Ishikawa (cell line): ENCODE data around the gene ITPR2.

Experiments
- CEBPB ChIP-seq: IDR thresholded peaks from 2 replicates; pipeline ENCODE4 v1.6.1; 2012
- CREB1 ChIP-seq: IDR thresholded peaks from 2 replicates; pipeline ENCODE4 v1.6.1; 2012; ENCODE audit warnings: low read depth
- EGR1 ChIP-seq: IDR thresholded peaks from 2 replicates; pipeline ENCODE4 v1.6.1; 2012
- EP300 ChIP-seq: IDR thresholded peaks from 2 replicates; pipeline ENCODE4 v1.6.1; 2012; ENCODE audit warnings: borderline replicate concordance
- FOXM1 ChIP-seq: IDR thresholded peaks from 2 replicates; pipeline ENCODE4 v1.6.1; 2012; ENCODE audit warnings: low read depth, borderline replicate concordance
- NFIC ChIP-seq: IDR thresholded peaks from 2 replicates; pipeline ENCODE4 v1.6.1; 2012
- RAD21 ChIP-seq: IDR thresholded peaks from 2 replicates; pipeline ENCODE4 v1.6.1; 2012; ENCODE audit warnings: low read depth
- TAF1 ChIP-seq: IDR thresholded peaks from 2 replicates; pipeline ENCODE4 v1.6.1; 2012; ENCODE audit warnings: low read depth, mild to moderate bottlenecking
- TCF12 ChIP-seq: IDR thresholded peaks from 2 replicates; pipeline ENCODE4 v1.6.1; 2012; ENCODE audit warnings: low read depth
- TEAD4 ChIP-seq: IDR thresholded peaks from 2 replicates; pipeline ENCODE4 v1.6.1; 2012
- YY1 ChIP-seq: IDR thresholded peaks from 2 replicates; pipeline ENCODE4 v1.6.1; 2012; ENCODE audit warnings: low read depth
- ZBTB7A ChIP-seq: IDR thresholded peaks from 2 replicates; pipeline ENCODE4 v1.6.1; 2012; ENCODE audit warnings: low read depth
- TF ChIP-seq, protein P1 (sequence below): IDR thresholded peaks from 2 replicates; pipeline ENCODE4 v1.6.1; 2012
- TF ChIP-seq, protein P2 (sequence below): IDR thresholded peaks from 2 replicates; pipeline ENCODE4 v1.6.1; 2012; ENCODE audit warnings: low read depth, mild to moderate bottlenecking
- TF ChIP-seq, protein P3 (sequence below): IDR thresholded peaks from 2 replicates; pipeline ENCODE4 v1.6.1; 2012

The ITPR2 gene

DNA sequence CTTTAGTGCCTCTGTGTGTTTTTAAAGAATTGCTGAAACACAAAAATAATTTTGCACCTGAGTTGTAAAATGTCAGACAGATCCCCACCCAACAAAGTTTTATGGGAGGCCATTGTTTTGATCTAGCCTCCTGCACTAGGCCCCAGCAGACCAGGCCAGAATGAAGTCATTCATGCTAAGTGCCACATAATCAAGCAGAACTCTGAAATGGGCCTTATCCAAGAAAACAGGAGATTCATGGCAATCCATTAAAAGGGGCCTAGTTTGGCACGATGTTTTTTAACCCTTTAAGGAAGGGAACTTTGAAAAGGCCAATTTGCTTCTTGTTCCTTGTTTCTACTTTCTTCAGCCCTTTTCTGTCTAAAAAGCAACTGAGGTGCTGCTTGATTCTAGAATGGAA, 260.9 kb downstream of the ITPR2 start:
- TF ChIP-seq ZBTB7A, result no peak
- TF ChIP-seq FOXM1, result no peak
- no peak for TF ChIP-seq TEAD4
- no peak for TF ChIP-seq EP300
- TF ChIP-seq EGR1, result no peak
- TF ChIP-seq TCF12, result no peak
- TF ChIP-seq TAF1, result no peak
- TF ChIP-seq, protein P1, sequence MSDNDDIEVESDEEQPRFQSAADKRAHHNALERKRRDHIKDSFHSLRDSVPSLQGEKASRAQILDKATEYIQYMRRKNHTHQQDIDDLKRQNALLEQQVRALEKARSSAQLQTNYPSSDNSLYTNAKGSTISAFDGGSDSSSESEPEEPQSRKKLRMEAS, result no peak
- TF ChIP-seq, protein P2, sequence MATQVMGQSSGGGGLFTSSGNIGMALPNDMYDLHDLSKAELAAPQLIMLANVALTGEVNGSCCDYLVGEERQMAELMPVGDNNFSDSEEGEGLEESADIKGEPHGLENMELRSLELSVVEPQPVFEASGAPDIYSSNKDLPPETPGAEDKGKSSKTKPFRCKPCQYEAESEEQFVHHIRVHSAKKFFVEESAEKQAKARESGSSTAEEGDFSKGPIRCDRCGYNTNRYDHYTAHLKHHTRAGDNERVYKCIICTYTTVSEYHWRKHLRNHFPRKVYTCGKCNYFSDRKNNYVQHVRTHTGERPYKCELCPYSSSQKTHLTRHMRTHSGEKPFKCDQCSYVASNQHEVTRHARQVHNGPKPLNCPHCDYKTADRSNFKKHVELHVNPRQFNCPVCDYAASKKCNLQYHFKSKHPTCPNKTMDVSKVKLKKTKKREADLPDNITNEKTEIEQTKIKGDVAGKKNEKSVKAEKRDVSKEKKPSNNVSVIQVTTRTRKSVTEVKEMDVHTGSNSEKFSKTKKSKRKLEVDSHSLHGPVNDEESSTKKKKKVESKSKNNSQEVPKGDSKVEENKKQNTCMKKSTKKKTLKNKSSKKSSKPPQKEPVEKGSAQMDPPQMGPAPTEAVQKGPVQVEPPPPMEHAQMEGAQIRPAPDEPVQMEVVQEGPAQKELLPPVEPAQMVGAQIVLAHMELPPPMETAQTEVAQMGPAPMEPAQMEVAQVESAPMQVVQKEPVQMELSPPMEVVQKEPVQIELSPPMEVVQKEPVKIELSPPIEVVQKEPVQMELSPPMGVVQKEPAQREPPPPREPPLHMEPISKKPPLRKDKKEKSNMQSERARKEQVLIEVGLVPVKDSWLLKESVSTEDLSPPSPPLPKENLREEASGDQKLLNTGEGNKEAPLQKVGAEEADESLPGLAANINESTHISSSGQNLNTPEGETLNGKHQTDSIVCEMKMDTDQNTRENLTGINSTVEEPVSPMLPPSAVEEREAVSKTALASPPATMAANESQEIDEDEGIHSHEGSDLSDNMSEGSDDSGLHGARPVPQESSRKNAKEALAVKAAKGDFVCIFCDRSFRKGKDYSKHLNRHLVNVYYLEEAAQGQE, result no peak
- TF ChIP-seq, protein P3, sequence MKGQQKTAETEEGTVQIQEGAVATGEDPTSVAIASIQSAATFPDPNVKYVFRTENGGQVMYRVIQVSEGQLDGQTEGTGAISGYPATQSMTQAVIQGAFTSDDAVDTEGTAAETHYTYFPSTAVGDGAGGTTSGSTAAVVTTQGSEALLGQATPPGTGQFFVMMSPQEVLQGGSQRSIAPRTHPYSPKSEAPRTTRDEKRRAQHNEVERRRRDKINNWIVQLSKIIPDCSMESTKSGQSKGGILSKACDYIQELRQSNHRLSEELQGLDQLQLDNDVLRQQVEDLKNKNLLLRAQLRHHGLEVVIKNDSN, result no peak
- no peak for TF ChIP-seq CEBPB
- TF ChIP-seq YY1, result no peak
- no peak for TF ChIP-seq CREB1
- TF ChIP-seq RAD21, result no peak
- TF ChIP-seq NFIC, result no peak

DNA sequence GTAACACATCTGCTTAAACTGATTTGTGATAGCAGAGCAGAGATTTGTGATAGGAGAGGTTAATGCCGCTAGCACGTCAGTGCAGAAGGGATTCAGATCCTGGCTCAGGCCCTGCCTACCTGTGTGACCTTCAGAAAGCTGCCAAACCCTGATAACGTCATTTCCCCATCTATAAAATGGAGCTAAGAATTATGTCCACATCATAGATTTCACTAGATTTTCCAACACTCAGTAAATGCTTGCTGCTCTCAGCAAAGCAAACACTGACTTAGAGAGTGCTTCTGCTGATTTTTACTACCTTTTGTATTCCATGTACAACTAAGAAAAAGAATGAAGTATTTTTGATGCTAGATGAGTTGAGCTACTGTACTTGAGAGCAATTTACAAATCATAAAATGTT, 261.4 kb downstream of the ITPR2 start:
- TF ChIP-seq YY1 (no peak), NFIC (no peak), RAD21 (no peak), TEAD4 (no peak), EGR1 (no peak), FOXM1 (no peak), ZBTB7A (no peak), CEBPB (no peak), EP300 (no peak)
- TF ChIP-seq, protein P2, result no peak
- TF ChIP-seq, protein P1, result no peak
- TF ChIP-seq, protein P3, result no peak

GRCh38 chr12:26567126-26567525, 265.9 kb downstream of the ITPR2 start:
- TF ChIP-seq EGR1 (no peak), RAD21 (no peak), FOXM1 (no peak), TEAD4 (no peak), NFIC (no peak), TAF1 (no peak), EP300 (no peak), TCF12 (no peak)
- TF ChIP-seq, protein P2, result no peak
- TF ChIP-seq, protein P3, result no peak

GRCh38 chr12:26566675-26567074, 266.3 kb downstream of the ITPR2 start:
- no peak for TF ChIP-seq TCF12
